ENCODE data around the gene SFI1. TPM values are rescaled to one million over a fixed set of nuclear protein-coding genes. Genes with fewer than 3 reads are reported as not detected.
"Not testable (repeated sequence)": the region's sequence is repeated elsewhere in the genome, so short reads cannot be mapped to it uniquely, and the experiment has no call there.

Gene SFI1
- total RNA-seq = 6.7 TPM
- long read RNA-seq, partial matches to known transcripts = 0 of 2 reads
- long read RNA-seq, other reads (novel, unspliced or antisense) = 2 of 2 reads

- peak; percentile 98 for ATAC-seq
- peak; percentile 95 for DNase-seq (ENCODE audit: missing footprints)
- intact Hi-C loops (cut with DNase I) = no loop called here
Observed at GRCh38 chr22:31496007-31496734, at the start of gene SFI1. SFI1 (plus strand) TSS chr22:31496536; CDS start chr22:31508285, 11,749 bp downstream.

GRCh38 chr22:31446767-31447166, 49.6 kb upstream of the SFI1 start:
- no peak for DNase-seq (ENCODE audit: missing footprints)
- intact Hi-C loops (cut with DNase I) = no loop called here
- ATAC-seq = no peak

- peak; percentile 49 for ATAC-seq
- intact Hi-C loops (cut with DNase I) = no loop called here
- DNase-seq (ENCODE audit: missing footprints) = no peak
Observed at GRCh38 chr22:31447337-31447736, 49.0 kb upstream of the SFI1 start.

GRCh38 chr22:31448382-31448781, 48.0 kb upstream of the SFI1 start:
- intact Hi-C loops (cut with DNase I) = no loop called here
- peak; percentile 40 for ATAC-seq

GRCh38 chr22:31449506-31449905, 46.8 kb upstream of the SFI1 start:
- DNase-seq (ENCODE audit: missing footprints) (no peak), ATAC-seq (peak; percentile 23)
- intact Hi-C loops (cut with DNase I) = no loop called here

More at GRCh38 chr22:31448382-31448781, 48.0 kb upstream of the SFI1 start:
- DNase-seq (ENCODE audit: missing footprints) = no peak

- DNase-seq (ENCODE audit: missing footprints) = no peak
- intact Hi-C loops (cut with DNase I) = loop anchor here (5.0 kb wide), 1 partner anchor 35 kb away; the partner anchor contains the start of gene EIF4ENIF1
- no peak for ATAC-seq
Observed at GRCh38 chr22:31451709-31452571, 44.4 kb upstream of the SFI1 start.

GRCh38 chr22:31461699-31462098, 34.6 kb upstream of the SFI1 start:
- ATAC-seq (no peak), DNase-seq (ENCODE audit: missing footprints) (no peak)
- intact Hi-C loops (cut with DNase I) = no loop called here

- ATAC-seq (no peak), DNase-seq (ENCODE audit: missing footprints) (no peak)
- intact Hi-C loops (cut with DNase I) = no loop called here
Observed at GRCh38 chr22:31465307-31465706, 31.0 kb upstream of the SFI1 start.

- no peak for DNase-seq (ENCODE audit: missing footprints)
- intact Hi-C loops (cut with DNase I) = no loop called here
- ATAC-seq = no peak
Observed at GRCh38 chr22:31474743-31475142, 21.6 kb upstream of the SFI1 start.

- ATAC-seq (no peak), DNase-seq (ENCODE audit: missing footprints) (no peak)
- intact Hi-C loops (cut with DNase I) = no loop called here
Observed at GRCh38 chr22:31475800-31476199, 20.5 kb upstream of the SFI1 start.

GRCh38 chr22:31477329-31477728, 19.0 kb upstream of the SFI1 start:
- ATAC-seq (no peak), DNase-seq (ENCODE audit: missing footprints) (no peak)
- intact Hi-C loops (cut with DNase I) = no loop called here

- DNase-seq (ENCODE audit: missing footprints) (no peak), ATAC-seq (no peak)
- intact Hi-C loops (cut with DNase I) = no loop called here
Observed at GRCh38 chr22:31481129-31481528, 15.2 kb upstream of the SFI1 start.

GRCh38 chr22:31482470-31482869, 13.9 kb upstream of the SFI1 start:
- intact Hi-C loops (cut with DNase I); DNase-seq (ENCODE audit: missing footprints); ATAC-seq: not testable (repeated sequence)

GRCh38 chr22:31486369-31486768, 10.0 kb upstream of the SFI1 start:
- ATAC-seq; DNase-seq (ENCODE audit: missing footprints): not testable (repeated sequence)
- intact Hi-C loops (cut with DNase I) = loop anchor here (5.0 kb wide), 2 partner anchors 34 to 89 kb away; partner anchors contain the start of gene DRG1

- intact Hi-C loops (cut with DNase I) = loop anchor here (5.0 kb wide), 2 partner anchors 35 to 90 kb away; partner anchors contain the start of gene DRG1
- DNase-seq (ENCODE audit: missing footprints) (no peak), ATAC-seq (no peak)
Observed at GRCh38 chr22:31486951-31487350, 9.4 kb upstream of the SFI1 start.

GRCh38 chr22:31488346-31488883, 7.9 kb upstream of the SFI1 start:
- intact Hi-C loops (cut with DNase I) = loop anchor here (5.0 kb wide), 2 partner anchors 36 to 91 kb away; partner anchors contain the start of gene DRG1
- DNase-seq (ENCODE audit: missing footprints) (no peak), ATAC-seq (no peak)

GRCh38 chr22:31488988-31489617, 7.2 kb upstream of the SFI1 start:
- intact Hi-C loops (cut with DNase I) = loop anchor here (5.0 kb wide), 2 partner anchors 37 to 92 kb away; partner anchors contain the start of gene DRG1
- ATAC-seq (peak; percentile 11), DNase-seq (ENCODE audit: missing footprints) (no peak)

- intact Hi-C loops (cut with DNase I) = loop anchor here (5.0 kb wide), 3 partner anchors 38 to 262 kb away; partner anchors contain the start of genes DEPDC5, DRG1 and PRR14L
Observed at GRCh38 chr22:31489632-31490495, 6.5 kb upstream of the SFI1 start, which contains the start of gene EIF4ENIF1. EIF4ENIF1 (minus strand) TSS chr22:31489842; CDS start chr22:31488718, 1,124 bp downstream.

More at GRCh38 chr22:31489632-31490495, 6.5 kb upstream of the SFI1 start, which contains the start of gene EIF4ENIF1:
- ATAC-seq = peak; percentile 95
- DNase-seq (ENCODE audit: missing footprints) = peak; percentile 94
